ENCODE results near the gene ZNF827. TPM values are rescaled to one million over a fixed set of nuclear protein-coding genes. Genes with fewer than 3 reads are reported as not detected.

The ZNF827 gene
- total and polyA plus RNA-seq, 5 experiments from 2014 or later = 3.7 to 41.4 (median 9.0) TPM

DNA sequence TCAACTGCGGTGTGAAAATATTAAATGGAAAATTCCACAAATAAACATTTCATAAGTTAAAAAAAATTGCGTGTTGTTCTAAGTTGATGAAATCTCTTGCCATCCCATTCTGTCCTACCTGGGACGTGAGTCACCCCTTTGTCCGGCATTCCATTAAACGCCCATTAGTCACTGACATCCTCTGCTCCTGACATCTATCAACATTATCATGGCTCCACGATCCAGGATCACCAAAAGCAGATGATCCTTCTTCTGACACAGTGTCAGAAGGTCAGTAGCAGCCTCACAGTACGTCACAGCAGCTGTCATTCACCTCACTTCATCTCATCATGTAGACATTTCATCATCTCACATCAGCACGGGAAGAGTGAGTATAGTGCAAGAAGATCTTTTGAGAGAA is 125.7 kb downstream of the ZNF827 start:
- Mint-ChIP-seq H3K27ac (no peak overlapping the region), H3K36me3 (peaks cover 46 to 87% (median 68%) of the 10 kb centered on the region in 3 donors), H3K4me1 (peaks cover 0 to 6% (median 4%) of the 10 kb centered on the region in 4 donors), H3K4me3 (no peak overlapping the region), H3K27me3 (no peaks in the 10 kb centered on the region), H3K9me3 (peaks cover 0 to 15% (median 4%) of the 10 kb centered on the region in 9 donors)
- DNase-seq (no peak), ATAC-seq (no peak)
- POLR2A ChIA-PET = no interaction called here

DNA sequence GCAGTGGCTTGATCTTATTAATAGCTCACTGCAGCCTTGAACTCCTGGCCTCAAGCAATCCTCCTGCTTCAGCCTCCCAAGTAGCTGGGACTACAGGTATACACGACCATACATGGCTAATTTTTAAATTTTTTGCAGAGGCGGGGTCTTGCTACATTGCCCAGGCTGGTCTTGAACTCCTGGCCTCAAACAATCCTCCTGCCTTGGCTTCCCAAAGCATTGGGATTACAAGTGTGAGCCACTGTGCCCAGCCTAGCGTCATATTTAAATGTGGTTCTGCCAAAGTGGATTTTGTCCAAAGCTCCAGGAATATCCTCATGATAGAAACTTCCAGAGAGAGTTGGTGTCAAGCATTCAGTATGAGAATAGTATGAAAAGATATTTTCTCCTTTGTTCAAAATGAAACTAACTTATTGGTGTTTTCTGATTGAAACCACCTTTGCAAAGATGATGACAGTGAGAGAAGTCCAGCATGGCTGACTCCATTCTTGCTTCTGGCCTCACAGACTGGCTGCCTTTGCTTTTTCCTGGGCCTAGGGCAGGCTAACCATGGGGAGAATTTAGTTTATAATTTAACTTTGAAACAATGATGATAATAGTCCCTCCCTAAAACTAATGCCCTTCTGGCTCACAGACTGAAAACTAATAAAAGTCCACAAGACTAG is 129.6 kb downstream of the ZNF827 start:
- peaks cover 0 to 15% (median 4%) of the 10 kb centered on the region in 9 donors for H3K9me3 Mint-ChIP-seq
- ATAC-seq = no peak
- peaks cover 0 to 6% (median 3%) of the 10 kb centered on the region in 4 donors for H3K4me1 Mint-ChIP-seq
- POLR2A ChIA-PET = no interaction called here
- no peaks in the 10 kb centered on the region for H3K27me3 Mint-ChIP-seq
- peaks cover 35 to 82% (median 69%) of the 10 kb centered on the region in 3 donors for H3K36me3 Mint-ChIP-seq
- H3K4me3 Mint-ChIP-seq = no peak overlapping the region
- peak overlapping the region in 2 of 10 donors; percentile 18 to 63 for H3K27ac Mint-ChIP-seq
- no peak for DNase-seq

DNA sequence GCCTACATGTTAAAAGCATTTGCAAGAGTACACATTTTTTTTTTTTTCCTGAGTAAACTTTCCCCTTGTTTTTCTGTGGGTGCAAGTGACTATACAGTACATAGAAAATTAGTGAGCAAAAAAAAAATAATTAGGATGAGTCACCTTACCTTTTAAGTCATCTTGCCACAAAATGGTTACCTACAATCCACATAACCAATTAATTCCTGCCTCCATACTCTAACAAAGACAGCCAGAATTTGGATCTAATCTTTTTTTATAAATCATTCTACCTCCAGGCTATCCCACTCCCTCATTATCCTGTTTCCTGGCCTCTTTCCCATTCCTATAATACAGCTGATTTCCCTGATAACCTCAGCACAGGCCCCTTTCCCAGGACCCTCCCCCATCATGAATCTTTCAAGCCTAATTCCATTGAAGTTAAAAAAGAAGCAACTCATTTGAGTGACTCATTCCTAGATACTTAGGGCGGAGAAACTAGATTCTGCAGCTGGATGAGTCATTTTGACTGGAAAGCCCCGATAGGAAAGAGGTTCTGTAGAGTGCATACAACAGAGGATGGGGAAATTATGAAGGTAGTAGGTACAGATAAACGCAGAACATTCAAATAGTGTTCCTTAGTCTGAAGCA is 130.5 kb downstream of the ZNF827 start:
- Mint-ChIP-seq H3K4me1 (peaks cover 0 to 6% (median 2%) of the 10 kb centered on the region in 4 donors), H3K27me3 (no peaks in the 10 kb centered on the region), H3K36me3 (peaks cover 28 to 76% (median 64%) of the 10 kb centered on the region in 3 donors), H3K4me3 (peak overlapping the region in 1 of 10 donors; percentile 58), H3K9me3 (peaks cover 0 to 15% (median 4%) of the 10 kb centered on the region in 9 donors), H3K27ac (peak overlapping the region in 2 of 10 donors; percentile 52 to 71)
- ATAC-seq (no peak), DNase-seq (no peak)
- POLR2A ChIA-PET = no interaction called here

DNA sequence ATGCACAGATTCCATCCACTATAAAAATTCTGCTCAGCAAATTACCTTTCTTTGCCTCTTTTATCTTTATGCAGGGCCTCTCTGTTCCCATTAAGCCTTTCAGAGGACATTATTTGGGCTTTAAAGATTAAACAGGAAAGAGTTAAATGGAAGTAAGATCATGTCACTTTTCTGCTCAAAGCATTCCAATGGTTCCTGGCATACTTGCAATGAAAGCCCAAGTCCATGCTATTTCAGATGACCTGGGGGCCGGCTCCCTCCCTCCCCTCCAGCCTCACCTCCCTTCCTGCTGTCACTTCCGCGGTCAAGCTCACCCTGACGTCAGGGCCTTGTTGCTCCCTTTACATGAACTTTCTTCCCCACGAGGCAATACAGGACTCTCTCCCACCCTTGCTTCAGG is 133.1 kb downstream of the ZNF827 start:
- DNase-seq = no peak
- H3K36me3 Mint-ChIP-seq = peaks cover 15 to 55% (median 40%) of the 10 kb centered on the region in 3 donors
- peaks cover 0 to 6% (median 5%) of the 10 kb centered on the region in 4 donors for H3K4me1 Mint-ChIP-seq
- H3K9me3 Mint-ChIP-seq = peaks cover 0 to 12% (median 3%) of the 10 kb centered on the region in 9 donors
- H3K4me3 Mint-ChIP-seq = no peak overlapping the region
- H3K27me3 Mint-ChIP-seq = no peaks in the 10 kb centered on the region
- no peak for ATAC-seq
- POLR2A ChIA-PET = no interaction called here
- H3K27ac Mint-ChIP-seq = peak overlapping the region in 1 of 10 donors; percentile 8

DNA sequence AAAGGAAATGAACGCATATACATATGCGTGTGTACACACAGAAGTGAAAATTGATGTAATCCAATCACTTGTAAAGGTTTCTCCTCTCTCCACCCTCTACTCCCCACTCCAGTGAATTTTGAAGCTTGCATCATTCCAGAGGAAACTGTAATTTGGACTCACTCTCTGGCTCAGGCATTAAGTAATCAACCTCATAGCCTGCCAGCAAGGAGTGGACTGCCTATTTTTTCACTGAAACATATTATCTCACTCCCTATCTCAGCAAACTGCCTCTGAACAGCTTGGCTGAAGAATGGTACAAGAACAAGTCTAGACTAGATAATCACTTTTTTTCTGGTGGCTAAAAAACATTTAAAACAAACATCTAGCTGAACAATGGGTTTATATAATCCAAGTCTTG is 134.5 kb downstream of the ZNF827 start:
- Mint-ChIP-seq H3K36me3 (peaks cover 3 to 53% (median 28%) of the 10 kb centered on the region in 3 donors), H3K27ac (peak overlapping the region in 1 of 10 donors; percentile 9), H3K9me3 (no peaks in the 10 kb centered on the region), H3K4me3 (no peak overlapping the region), H3K27me3 (no peaks in the 10 kb centered on the region), H3K4me1 (peaks cover 0 to 8% (median 6%) of the 10 kb centered on the region in 4 donors)
- ATAC-seq = no peak
- POLR2A ChIA-PET = no interaction called here
- no peak for DNase-seq

DNA sequence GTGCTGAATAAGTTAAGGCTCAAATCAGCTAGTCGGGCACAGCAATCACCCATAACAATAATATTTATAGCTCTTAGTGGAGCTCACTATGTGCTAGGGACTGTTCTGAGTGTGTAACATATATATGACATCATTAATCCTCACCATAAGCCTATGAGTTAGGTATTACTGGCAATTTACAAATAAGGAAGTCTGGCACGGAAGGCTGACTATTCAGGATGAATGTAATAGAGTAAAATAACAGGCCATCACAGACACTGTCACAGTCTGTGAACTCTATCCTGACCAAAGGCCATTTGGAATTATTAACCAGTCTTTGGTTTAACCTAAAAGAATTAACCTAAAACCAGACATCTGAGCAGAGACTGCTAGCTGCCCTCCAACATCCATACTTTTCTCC is 139.4 kb downstream of the ZNF827 start:
- Mint-ChIP-seq H3K9me3 (no peaks in the 10 kb centered on the region), H3K4me3 (no peak overlapping the region), H3K27me3 (no peaks in the 10 kb centered on the region), H3K36me3 (peaks cover 0 to 56% (median 17%) of the 10 kb centered on the region in 3 donors), H3K4me1 (peaks cover 0 to 7% (median 3%) of the 10 kb centered on the region in 4 donors), H3K27ac (peak overlapping the region in 1 of 10 donors; percentile 73)
- ATAC-seq (no peak), DNase-seq (no peak)
- POLR2A ChIA-PET = no interaction called here

DNA sequence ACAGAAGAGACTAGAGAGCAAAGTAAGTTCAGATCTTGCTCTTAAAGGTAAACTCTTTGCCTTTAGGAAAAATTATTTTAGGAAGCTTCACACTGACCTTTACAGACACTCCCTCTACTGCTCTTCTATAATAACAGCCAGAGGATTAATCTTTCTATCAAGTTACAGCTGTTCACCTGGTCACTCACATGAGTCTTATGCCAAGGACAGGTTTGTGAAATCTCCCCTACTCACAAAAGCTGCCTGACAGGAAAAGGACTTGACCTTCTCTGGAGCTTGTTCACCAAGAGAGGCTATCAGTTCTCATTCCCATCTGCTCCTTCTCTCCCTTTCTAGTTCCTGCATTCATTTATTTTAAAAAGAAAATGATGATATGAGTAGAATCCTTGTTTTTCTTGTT is 141.3 kb downstream of the ZNF827 start:
- POLR2A ChIA-PET = no interaction called here
- Mint-ChIP-seq H3K4me1 (peaks cover 0 to 6% (median 3%) of the 10 kb centered on the region in 4 donors), H3K27ac (peak overlapping the region in 1 of 10 donors; percentile 16), H3K9me3 (no peaks in the 10 kb centered on the region), H3K4me3 (no peak overlapping the region), H3K27me3 (no peaks in the 10 kb centered on the region), H3K36me3 (peaks cover 0 to 60% (median 20%) of the 10 kb centered on the region in 3 donors)
- ATAC-seq (no peak), DNase-seq (no peak)

DNA sequence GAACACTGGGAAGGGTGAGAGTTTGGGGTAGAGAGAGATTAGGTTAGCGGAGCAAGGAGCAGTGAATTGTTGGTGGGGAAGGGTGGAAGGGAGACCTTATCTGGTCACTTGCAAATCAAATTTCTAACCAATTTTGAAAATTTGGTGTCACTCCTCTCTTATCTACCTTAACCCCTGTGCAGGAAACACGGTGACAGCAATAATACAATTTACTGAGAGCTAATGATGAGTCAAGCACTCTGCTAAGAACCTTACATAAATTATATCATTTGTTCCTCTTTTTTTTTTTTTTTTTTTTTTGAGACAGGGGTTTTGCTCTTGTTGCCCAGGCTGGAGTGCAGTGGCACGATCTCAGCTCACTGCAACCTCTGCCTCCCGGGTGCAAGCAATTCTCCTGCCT is 142.3 kb downstream of the ZNF827 start:
- Mint-ChIP-seq H3K36me3 (peaks cover 0 to 62% (median 23%) of the 10 kb centered on the region in 3 donors), H3K27me3 (no peaks in the 10 kb centered on the region), H3K4me1 (peaks cover 0 to 6% (median 2%) of the 10 kb centered on the region in 4 donors), H3K9me3 (no peaks in the 10 kb centered on the region), H3K27ac (peak overlapping the region in 1 of 10 donors; percentile 74), H3K4me3 (no peak overlapping the region)
- ATAC-seq = no peak
- no peak for DNase-seq
- POLR2A ChIA-PET = no interaction called here

DNA sequence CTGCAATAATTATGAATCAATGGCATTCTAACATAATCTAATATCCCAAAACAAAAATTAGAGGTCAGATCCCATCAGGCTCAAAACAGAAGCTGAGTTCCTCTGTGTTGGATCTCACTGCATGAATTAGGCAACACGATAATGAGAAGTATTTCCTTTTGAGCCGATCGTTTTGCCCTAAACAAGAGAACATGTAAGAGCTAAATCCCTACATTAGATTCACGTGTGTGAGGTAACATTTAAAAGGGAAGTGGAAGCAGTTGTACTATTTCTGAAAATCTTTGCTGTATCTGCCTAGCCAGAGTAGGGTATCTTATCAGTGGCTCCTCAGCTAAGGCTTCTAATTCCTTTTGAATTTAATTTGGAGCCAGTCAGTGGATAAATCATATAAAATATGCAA is 143.1 kb downstream of the ZNF827 start:
- Mint-ChIP-seq H3K9me3 (no peaks in the 10 kb centered on the region), H3K27me3 (no peaks in the 10 kb centered on the region), H3K4me3 (no peak overlapping the region), H3K27ac (peak overlapping the region in 1 of 10 donors; percentile 11), H3K4me1 (peaks cover 0 to 10% (median 2%) of the 10 kb centered on the region in 4 donors), H3K36me3 (peaks cover 0 to 70% (median 26%) of the 10 kb centered on the region in 3 donors)
- ATAC-seq (no peak), DNase-seq (no peak)
- POLR2A ChIA-PET = no interaction called here

DNA sequence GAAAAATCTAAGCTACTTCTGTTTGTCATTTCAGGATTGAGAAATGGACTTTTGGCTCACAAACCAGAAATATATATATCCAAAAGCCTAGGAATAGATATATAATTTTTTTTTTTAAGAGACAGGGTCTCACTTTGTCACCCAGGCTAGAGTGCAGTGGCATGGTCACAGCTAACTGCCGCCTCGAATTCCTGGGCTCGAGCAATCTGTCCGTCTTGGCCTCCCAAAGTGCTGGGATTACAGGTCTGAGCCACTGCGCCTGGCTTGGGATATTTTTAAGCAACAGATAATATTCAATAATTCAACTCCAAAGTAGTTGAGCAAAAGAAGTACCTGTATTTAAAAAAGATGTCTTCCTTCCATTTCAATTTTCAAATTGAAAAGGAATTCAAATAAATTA is 146.2 kb downstream of the ZNF827 start:
- Mint-ChIP-seq H3K27ac (no peak overlapping the region), H3K9me3 (no peaks in the 10 kb centered on the region), H3K4me3 (no peak overlapping the region), H3K4me1 (peaks cover 0 to 10% (median under 1%) of the 10 kb centered on the region in 4 donors), H3K27me3 (no peaks in the 10 kb centered on the region), H3K36me3 (peaks cover 0 to 52% (median 24%) of the 10 kb centered on the region in 3 donors)
- ATAC-seq = no peak
- POLR2A ChIA-PET = no interaction called here
- DNase-seq = no peak

DNA sequence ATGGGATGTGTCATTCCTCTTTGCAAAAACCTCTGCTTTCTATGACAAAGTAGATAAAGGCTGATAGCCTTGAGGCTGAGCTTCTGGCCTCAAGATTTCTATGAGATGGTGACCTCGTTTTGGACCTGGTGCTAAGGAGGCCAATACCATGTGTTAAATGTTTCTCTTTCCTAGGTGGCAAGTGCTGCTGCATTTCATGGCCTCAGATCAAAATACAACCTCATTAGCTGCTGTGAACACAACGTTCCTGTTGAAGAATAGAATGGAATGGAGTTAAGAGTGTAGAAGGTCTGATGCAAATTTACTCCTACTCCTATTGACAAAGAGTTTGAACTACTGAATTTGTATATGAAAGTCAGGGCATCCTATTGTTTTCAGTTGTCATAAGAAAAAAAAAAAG is 146.6 kb downstream of the ZNF827 start:
- no peak for ATAC-seq
- H3K36me3 Mint-ChIP-seq = peaks cover 0 to 51% (median 25%) of the 10 kb centered on the region in 3 donors
- H3K27ac Mint-ChIP-seq = no peak overlapping the region
- no peaks in the 10 kb centered on the region for H3K27me3 Mint-ChIP-seq
- H3K4me3 Mint-ChIP-seq = no peak overlapping the region
- no peaks in the 10 kb centered on the region for H3K9me3 Mint-ChIP-seq
- POLR2A ChIA-PET = no interaction called here
- no peak for DNase-seq
- H3K4me1 Mint-ChIP-seq = peaks cover 0 to 10% (median under 1%) of the 10 kb centered on the region in 4 donors

DNA sequence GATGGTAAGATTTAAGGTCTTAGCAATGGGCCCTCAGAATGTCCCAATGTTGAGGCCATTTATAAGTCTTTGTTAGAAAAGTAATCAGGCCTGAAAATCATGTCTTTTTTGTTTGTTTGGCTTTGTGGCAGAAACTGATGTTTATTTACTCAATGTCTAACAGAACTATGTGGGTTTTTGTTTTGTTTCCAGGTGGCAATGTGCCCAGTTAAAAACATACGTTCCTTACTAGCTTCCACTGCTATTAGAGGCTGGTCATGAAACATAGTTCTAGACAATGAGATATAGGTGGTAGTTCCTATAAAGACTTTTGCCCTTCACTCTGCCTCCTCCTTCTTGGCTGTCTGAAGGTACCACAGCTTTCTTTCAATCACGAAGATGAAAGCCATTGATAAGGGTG is 149.9 kb downstream of the ZNF827 start:
- no peaks in the 10 kb centered on the region for H3K27me3 Mint-ChIP-seq
- H3K4me3 Mint-ChIP-seq = no peak overlapping the region
- DNase-seq = no peak
- peaks cover 0 to 13% (median 4%) of the 10 kb centered on the region in 9 donors for H3K9me3 Mint-ChIP-seq
- ATAC-seq = no peak
- H3K36me3 Mint-ChIP-seq = peaks cover 14 to 47% (median 37%) of the 10 kb centered on the region in 3 donors
- H3K4me1 Mint-ChIP-seq = peaks cover 0 to 7% (median 3%) of the 10 kb centered on the region in 4 donors
- POLR2A ChIA-PET = no interaction called here
- H3K27ac Mint-ChIP-seq = peak overlapping the region in 1 of 10 donors; percentile 27

DNA sequence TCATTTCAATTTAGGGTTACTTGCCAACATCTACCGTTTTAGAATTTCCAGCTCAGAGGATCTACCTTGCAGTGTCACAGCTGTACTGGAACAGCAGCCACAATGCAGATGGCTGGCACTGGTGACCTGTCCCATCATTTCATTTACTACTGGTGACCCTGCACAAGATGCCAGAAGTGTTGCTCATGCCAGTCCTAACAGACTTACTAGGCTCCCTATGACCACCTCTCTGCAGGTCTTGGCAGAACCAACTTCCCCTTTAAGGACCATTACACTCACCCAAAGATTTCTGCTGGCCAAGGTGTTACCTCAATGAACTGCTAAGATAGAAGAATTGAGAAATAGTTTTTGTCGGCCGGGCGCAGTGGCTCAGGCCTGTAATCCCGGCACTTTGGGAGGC is 151.8 kb downstream of the ZNF827 start:
- Mint-ChIP-seq H3K4me3 (no peak overlapping the region), H3K9me3 (peaks cover 0 to 13% (median 4%) of the 10 kb centered on the region in 9 donors), H3K27ac (peak overlapping the region in 1 of 10 donors; percentile 82), H3K4me1 (peaks cover 0 to 7% (median 4%) of the 10 kb centered on the region in 4 donors), H3K36me3 (peaks cover 14 to 43% (median 33%) of the 10 kb centered on the region in 3 donors), H3K27me3 (no peaks in the 10 kb centered on the region)
- ATAC-seq = no peak
- DNase-seq = no peak
- POLR2A ChIA-PET = no interaction called here
